GM12891 (cell line): ENCODE measurements around the gene TRERF1.
"Not testable (repeated sequence)": the region's sequence is repeated elsewhere in the genome, so short reads cannot be mapped to it uniquely, and the experiment has no call there.

Source experiments
- DNase-seq: peaks from one replicate; pipeline ENCODE4 v3.0.0; 2011; ENCODE audit warnings: low spot score; ENCODE audit not compliant: insufficient read length
- FAIRE-seq: peaks from 2 replicates; lab custom pipeline; 2011; peaks lifted over from hg19 to GRCh38; lab: Jason Lieb, UNC
- PAX5 ChIP-seq: IDR thresholded peaks from 2 replicates; pipeline ENCODE4 v1.6.1; 2011; ENCODE audit warnings: low read length, moderate library complexity, mild to moderate bottlenecking; ENCODE audit not compliant: insufficient read depth, severe bottlenecking
- POLR2A ChIP-seq: IDR thresholded peaks from 2 replicates; pipeline ENCODE4 v1.6.1; 2011; ENCODE audit warnings: low read depth, low read length, control low read depth
- POLR2AphosphoS5 ChIP-seq: IDR thresholded peaks from 2 replicates; pipeline ENCODE4 v1.6.1; 2011; ENCODE audit warnings: low read depth, low read length, control low read depth
- POU2F2 ChIP-seq: IDR thresholded peaks from 2 replicates; pipeline ENCODE4 v1.6.1; 2011; ENCODE audit warnings: low read depth, mild to moderate bottlenecking, control low read depth, low read length, moderate library complexity
- SPI1 ChIP-seq: IDR thresholded peaks from 2 replicates; pipeline ENCODE4 v1.6.1; 2011; ENCODE audit warnings: low read depth, low read length, control low read depth
- TAF1 ChIP-seq: IDR thresholded peaks from 2 replicates; pipeline ENCODE4 v1.6.1; 2011; ENCODE audit warnings: low read depth, low read length, control low read depth

The TRERF1 gene

DNA sequence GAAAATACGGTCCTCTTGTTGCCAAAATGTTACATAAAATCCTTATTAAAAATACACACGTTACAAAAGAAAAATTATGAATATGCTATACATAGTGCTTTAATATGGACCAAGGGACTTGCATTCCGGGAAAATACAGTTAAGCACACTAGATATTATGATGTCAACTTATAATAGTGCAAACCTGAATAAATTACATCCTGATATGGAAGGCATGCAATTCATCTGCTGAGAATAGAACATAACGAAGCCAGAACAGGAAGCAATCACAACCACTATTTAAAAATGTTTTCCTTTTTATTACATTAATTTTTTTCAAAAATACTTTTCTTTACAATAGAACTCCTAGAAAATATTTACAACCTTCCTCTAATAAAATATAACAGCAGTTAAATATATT is 226.3 kb downstream of the TRERF1 start:
- FAIRE-seq (no peak), DNase-seq (no peak)
- TF ChIP-seq POLR2A (no peak), POLR2AphosphoS5 (no peak), TAF1 (no peak), SPI1 (no peak), PAX5 (no peak), POU2F2 (no peak)

DNA sequence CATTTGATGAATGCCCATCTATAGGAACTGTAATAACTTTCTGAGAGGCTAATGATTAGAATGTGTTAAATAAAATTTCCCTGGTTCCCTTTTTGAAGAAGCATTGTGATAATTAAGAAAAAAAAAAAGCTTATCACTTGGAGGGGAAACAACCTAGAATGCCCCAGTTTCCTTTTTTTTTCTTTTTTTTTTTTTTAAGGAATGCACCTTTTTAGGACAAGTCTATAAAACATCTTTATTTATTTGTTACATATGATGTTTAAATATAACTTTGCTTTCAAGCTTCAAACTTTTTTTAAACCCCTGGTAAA is 226.7 kb downstream of the TRERF1 start:
- FAIRE-seq = no peak
- TF ChIP-seq POLR2A = no peak
- TF ChIP-seq TAF1 = no peak
- TF ChIP-seq PAX5 = no peak
- DNase-seq = no peak

DNA sequence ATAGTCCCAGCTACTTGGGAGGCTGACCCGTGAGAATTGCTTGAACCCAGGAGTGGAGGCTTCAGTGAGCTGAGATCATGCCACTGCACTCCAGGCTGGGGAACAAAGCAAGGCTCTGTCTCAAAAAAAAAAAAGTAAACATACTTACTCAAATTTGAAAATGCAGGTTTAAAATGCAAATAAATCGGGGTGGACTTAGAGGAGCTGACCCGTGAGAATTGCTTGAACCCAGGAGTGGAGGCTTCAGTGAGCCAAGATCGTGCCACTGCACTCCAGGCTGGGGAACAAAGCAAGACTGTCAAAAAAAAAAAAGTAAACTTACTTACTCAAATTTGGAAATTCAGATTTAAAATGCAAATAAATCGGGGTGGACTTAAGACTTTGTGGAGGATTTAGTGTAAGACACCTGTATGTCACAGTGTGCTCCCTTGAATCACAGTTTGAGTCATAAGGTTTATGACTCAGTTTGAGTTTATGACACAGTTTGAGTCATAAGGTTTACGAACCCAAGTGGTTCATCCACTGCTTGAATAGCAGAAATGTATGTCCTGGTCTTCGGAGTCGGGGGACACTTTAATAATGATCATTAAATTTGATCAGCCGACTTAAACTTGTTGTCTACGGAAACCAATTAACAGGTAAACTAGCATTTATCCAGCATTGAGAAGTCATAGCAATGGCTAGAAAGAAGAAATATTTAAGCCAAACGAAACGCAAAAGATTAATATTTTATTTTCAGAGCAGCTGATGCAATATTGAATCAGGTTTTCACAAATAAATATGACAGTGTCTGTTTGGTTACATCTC is 227.3 kb downstream of the TRERF1 start:
- DNase-seq (no peak), FAIRE-seq (peak; percentile 80)
- TF ChIP-seq PAX5 (no peak), TAF1 (0 out of 2 replicates have a peak, but pooled peaks have one; percentile 19), POU2F2 (peak; percentile 94)

DNA sequence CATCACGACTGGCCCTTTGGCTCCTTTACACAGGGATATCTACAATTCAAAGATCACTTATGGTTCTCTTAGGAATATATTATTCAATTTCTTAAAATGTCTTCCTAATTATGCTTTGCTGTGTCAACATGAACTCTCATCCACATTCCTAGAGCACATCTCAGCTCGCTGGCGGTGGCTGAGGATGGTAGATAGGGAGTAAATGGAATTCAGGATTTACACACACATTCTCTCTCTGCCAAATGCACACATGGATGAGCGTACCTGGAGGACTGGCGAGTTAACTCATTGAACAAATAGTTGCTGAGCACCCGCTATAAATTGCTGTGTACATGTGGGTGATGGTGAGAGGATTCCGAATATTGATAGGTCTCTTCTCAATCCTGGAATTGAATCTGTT is 229.3 kb downstream of the TRERF1 start:
- DNase-seq (no peak), FAIRE-seq (no peak)
- TF ChIP-seq POU2F2 = no peak

GRCh38 chr6:42221546-42221945 is 230.2 kb downstream of the TRERF1 start:
- DNase-seq = no peak
- TF ChIP-seq SPI1 (no peak), POLR2AphosphoS5 (no peak), POU2F2 (no peak), POLR2A (no peak), TAF1 (no peak), PAX5 (no peak)
- no peak for FAIRE-seq

- DNase-seq (no peak), FAIRE-seq (no peak)
- TF ChIP-seq PAX5 (no peak), TAF1 (no peak), POU2F2 (no peak), POLR2AphosphoS5 (no peak), POLR2A (no peak), SPI1 (no peak)
These were observed 230.9 kb downstream of the TRERF1 start for GRCh38 chr6:42220807-42221206.

DNA sequence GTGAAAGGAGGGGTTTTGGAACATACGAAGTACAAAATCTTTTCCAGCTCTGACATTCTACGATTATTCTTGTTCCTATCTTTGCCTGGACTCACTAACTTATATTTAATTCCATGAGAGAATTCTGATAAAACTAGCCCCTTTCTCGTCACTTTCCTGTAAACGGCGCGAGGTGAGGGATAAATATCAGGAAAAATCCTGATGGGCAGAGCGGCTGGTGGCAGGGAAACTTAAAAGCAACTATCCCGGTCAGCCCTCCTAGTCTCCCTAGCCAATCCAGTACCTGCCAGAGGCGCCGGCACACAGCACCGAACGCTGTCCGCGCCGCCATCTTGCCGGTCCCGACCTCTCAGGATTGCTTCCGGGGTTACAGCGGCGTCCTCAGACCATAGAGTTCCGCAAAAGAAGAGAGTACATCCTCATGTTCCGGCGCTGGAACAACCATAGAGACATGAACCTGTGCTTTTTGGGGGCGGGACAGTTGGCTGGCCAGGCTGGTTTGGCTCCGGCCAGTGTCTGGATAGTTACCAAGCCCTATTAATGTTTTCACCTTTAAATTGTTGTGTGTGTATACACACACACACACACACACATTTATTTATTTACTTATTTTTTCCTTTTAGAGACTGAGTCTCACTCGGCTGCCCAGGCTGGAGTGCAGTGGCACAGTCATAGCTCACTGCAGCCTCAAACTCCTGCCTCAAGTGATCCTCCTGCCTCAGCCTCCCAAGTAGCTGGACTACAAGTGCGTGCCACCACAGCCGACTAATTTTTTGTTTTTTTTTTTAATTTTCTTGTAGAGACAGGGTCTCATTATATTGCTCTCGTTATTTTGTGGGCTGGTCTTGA is 234.0 kb downstream of the TRERF1 start, which contains the start of gene MRPS10:
Gene MRPS10 (minus strand): TSS at position 343 of the 849 bp plus-strand sequence. CDS start 12 bp downstream, at position 331.
- peak; percentile 96 for TF ChIP-seq POLR2A
- peak; percentile 93 for TF ChIP-seq POLR2AphosphoS5
- TF ChIP-seq SPI1 = peak; percentile 64
- peak; percentile 69; the same call in 1 of the 2 replicates for TF ChIP-seq POU2F2
- peak; percentile 99 for TF ChIP-seq TAF1
- no peak for TF ChIP-seq PAX5
- DNase-seq = peak; percentile 67
- peak; percentile 90 for FAIRE-seq

- FAIRE-seq = no peak
- no peak for DNase-seq
- TF ChIP-seq POLR2A (no peak), TAF1 (no peak), SPI1 (no peak), POLR2AphosphoS5 (no peak), POU2F2 (no peak), PAX5 (no peak)
These were observed 234.6 kb downstream of the TRERF1 start for GRCh38 chr6:42217157-42217518.

DNA sequence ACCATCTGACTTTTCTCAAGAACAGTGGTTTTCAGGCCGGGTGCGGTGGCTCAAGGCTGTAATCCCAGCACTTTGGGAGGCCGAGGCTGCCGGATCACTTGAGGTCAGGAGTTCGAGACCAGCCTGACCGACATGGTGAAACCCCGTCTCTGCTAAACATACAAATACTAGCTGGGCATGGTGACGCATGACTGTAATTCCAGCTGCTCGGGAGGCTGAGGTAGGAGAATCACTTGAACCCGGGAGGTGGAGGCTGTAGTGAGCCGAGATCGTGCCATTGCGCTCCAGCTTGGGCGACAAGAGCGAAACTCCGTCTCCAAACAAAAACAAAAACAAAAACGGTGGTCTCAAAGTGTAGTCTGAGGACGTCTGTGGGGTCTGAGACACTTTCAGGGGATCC is 235.2 kb downstream of the TRERF1 start:
- FAIRE-seq = not testable (repeated sequence)

DNA sequence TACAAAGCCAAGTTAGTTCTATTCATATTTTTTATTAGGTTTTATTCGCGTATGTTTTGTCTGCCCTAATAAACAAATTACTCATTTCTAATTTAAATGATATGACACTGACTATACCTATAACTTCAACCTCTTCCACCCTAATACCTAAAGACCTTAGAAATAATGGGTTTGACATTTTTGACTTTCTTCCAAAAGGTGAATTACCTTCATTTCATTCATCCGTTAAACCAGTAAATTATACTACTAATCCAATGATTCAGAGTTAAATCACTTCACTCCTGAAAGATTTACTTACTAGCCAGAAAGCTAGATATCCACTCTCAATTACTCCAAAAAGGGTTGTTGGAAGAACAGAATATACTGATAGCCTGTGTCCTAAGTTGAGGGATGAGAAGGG is 239.3 kb downstream of the TRERF1 start:
- DNase-seq (no peak), FAIRE-seq (no peak)
- TF ChIP-seq POLR2A (no peak), TAF1 (no peak), SPI1 (no peak), POLR2AphosphoS5 (no peak), PAX5 (no peak), POU2F2 (no peak)

More for the DNA sequence above, 235.2 kb downstream of the TRERF1 start:
- DNase-seq = not testable (repeated sequence)
